Activated T-cell treated with anti-CD3 and anti-CD28 coated beads, Interleukin-2, amount 50 U/mL, for 48 hours (primary cell): ENCODE data around the gene DUS2.
"Not testable (repeated sequence)": the region's sequence is repeated elsewhere in the genome, so short reads cannot be mapped to it uniquely, and the experiment has no call there.

ENCODE experiments used
- DNase-seq, 2 experiments: peaks; one replicate each; pipeline ENCODE4 v3.0.0-alpha.2; 2020

Gene DUS2

GRCh38 chr16:68078701-68079375, 55.8 kb downstream of the DUS2 start:
- peak in 1 of 2 experiments; percentile 50 for DNase-seq

- DNase-seq: no peak
Observed at GRCh38 chr16:68079376-68079625, 56.2 kb downstream of the DUS2 start.

GRCh38 chr16:68079626-68080344, 56.7 kb downstream of the DUS2 start:
- DNase-seq: peak; percentile 85 to 87

- peak in 1 of 2 experiments; percentile 64 for DNase-seq
Observed at GRCh38 chr16:68081861-68082628, 59.0 kb downstream of the DUS2 start.

GRCh38 chr16:68082629-68083238, 59.6 kb downstream of the DUS2 start:
- no peak for DNase-seq

GRCh38 chr16:68083239-68083781, 60.2 kb downstream of the DUS2 start:
- no peak for DNase-seq

GRCh38 chr16:68083861-68084503, 60.9 kb downstream of the DUS2 start:
- no peak for DNase-seq

- DNase-seq: peak; percentile 92 to 93
Observed at GRCh38 chr16:68084504-68085258, 61.6 kb downstream of the DUS2 start.

GRCh38 chr16:68085259-68086071, 62.4 kb downstream of the DUS2 start, which contains the start of gene NFATC3:
TSS of gene NFATC3 (plus strand) at chr16:68085370. CDS start at chr16:68085682, 312 bp downstream.
- DNase-seq: peak; percentile 98 to 99

- DNase-seq: no peak
Observed at GRCh38 chr16:68086336-68086841, 63.3 kb downstream of the DUS2 start.

- no peak for DNase-seq
Observed at GRCh38 chr16:68086860-68087268, 63.8 kb downstream of the DUS2 start.

- no peak for DNase-seq
Observed at GRCh38 chr16:68087688-68088087, 64.6 kb downstream of the DUS2 start.

- DNase-seq: no peak
Observed at GRCh38 chr16:68088130-68088972, 65.3 kb downstream of the DUS2 start.

- DNase-seq: no peak
Observed at GRCh38 chr16:68089067-68089466, 66.0 kb downstream of the DUS2 start.

GRCh38 chr16:68090130-68090529, 67.0 kb downstream of the DUS2 start:
- DNase-seq: no peak

- no peak for DNase-seq
Observed at GRCh38 chr16:68090533-68090932, 67.4 kb downstream of the DUS2 start.

GRCh38 chr16:68091380-68092261, 68.5 kb downstream of the DUS2 start:
- DNase-seq: no peak

- DNase-seq: not testable (repeated sequence)
Observed at GRCh38 chr16:68092275-68092674, 69.2 kb downstream of the DUS2 start.
